Heart left ventricle (tissue), 16 donors: ENCODE results near the gene LYRM4. TPM values are rescaled to one million over a fixed set of nuclear protein-coding genes. Genes with fewer than 3 reads are reported as not detected.

ENCODE experiments used
- ATAC-seq, 4 donors: fragments of 200-7000 bp; cut with Tn5 transposase; one replicate each; pipeline ENCODE4 v1.9.1; 2020 to 2022; ENCODE audit warnings: moderate library complexity in 4 of 4, mild to moderate bottlenecking in 3 of 4, moderate number of reproducible peaks in 1 of 4
- DNase-seq, 5 donors: peaks; one replicate each; pipeline ENCODE4 v3.0.0-alpha.2; 2020
- H3K27ac ChIP-seq, 12 donors: fragments of 200-600 bp; sonication (generic) in 4 of 12; one replicate each; pipeline versions ENCODE4 v1.5.0 to v1.8.0; 2016 to 2022; ENCODE audit warnings: mild to moderate bottlenecking in 2 of 12
- H3K27me3 ChIP-seq, 9 donors: fragments of 200-600 bp; sonication (generic) in 2 of 9; one replicate each; pipeline versions ENCODE4 v1.5.1 to v1.8.0; 2016 to 2022; ENCODE audit warnings: mild to moderate bottlenecking in 3 of 9
- H3K36me3 ChIP-seq, 9 donors: fragments of 200-600 bp; sonication (generic) in 2 of 9; one replicate each; pipeline versions ENCODE4 v1.5.0 to v1.8.0; 2018 to 2022; ENCODE audit warnings: mild to moderate bottlenecking in 2 of 9
- H3K4me1 ChIP-seq, 12 donors: fragments of 200-600 bp; sonication (generic) in 4 of 12; one replicate each; pipeline versions ENCODE4 v1.5.0 to v1.8.0; 2016 to 2022; ENCODE audit warnings: mild to moderate bottlenecking in 3 of 12
- H3K4me3 ChIP-seq, 12 donors: fragments of 200-600 bp; sonication (generic) in 4 of 12; one replicate each; pipeline versions ENCODE4 v1.5.0 to v1.8.0; 2017 to 2022; ENCODE audit warnings: mild to moderate bottlenecking in 9 of 12, moderate library complexity in 4 of 12
- H3K9me3 ChIP-seq, 12 donors: fragments of 200-600 bp; sonication (generic) in 4 of 12; one replicate each; pipeline versions ENCODE4 v1.5.0 to v1.8.0; 2016 to 2022; ENCODE audit warnings: mild to moderate bottlenecking in 1 of 12
- POLR2A ChIP-seq, 2 donors: fragments of 450-650 bp; IDR thresholded peaks; one replicate each; pipeline ENCODE4 v1.6.1; 2017; ENCODE audit warnings: antibody characterized with exemption in 2 of 2, mild to moderate bottlenecking in 2 of 2, moderate library complexity in 2 of 2
- WGBS, 4 donors: extraction: QIAGEN DNeasy Blood & Tissue Kit in 2 of 4; methylation state at CpG; one replicate each; pipeline versions ENCODE4 v1.1.5 to v1.1.7; 2013 to 2018; 5-methylcytosine and 5-hydroxymethylcytosine counted together
- intact Hi-C, 10 donors: fragments of 100-400 bp; cut with DNase I; formaldehyde crosslinking; loops; one replicate each; pipeline versions ENCODE4 v1.11.1 to v1.14.2; 2022
- polyA plus RNA-seq, 2 donors: library from polyadenylated mRNA; stranded (reverse); fragments of 200-250 nt; gene quantifications; one replicate each; pipeline ENCODE4 v1.2.3, GENCODE V29; 2013
- total RNA-seq, 9 donors: library from RNA; depleted of rRNA in 2 of 9; stranded (reverse); fragments of >200 nt in 2 of 9; fragmentation: NEBNext Ultra II Directional in 3 of 9; extraction: Animal tissue kit (Norgen Biotek cat#: 25700) in 3 of 9; gene quantifications; one replicate each; pipeline versions ENCODE4 v1.1.0 to v1.2.4, GENCODE V29; 2016 to 2023
- TF ChIP-seq, protein P1 (sequence below), 12 donors: fragments of 200-600 bp; sonication (generic) in 4 of 12; IDR thresholded peaks; one replicate each; pipeline versions ENCODE4 v1.5.0 to v1.8.0; 2018 to 2022; ENCODE audit warnings: antibody characterized with exemption in 12 of 12, mild to moderate bottlenecking in 5 of 12
- donor health status: ischemic (EF 13 %, LVEDD 7.1; RV severe dilation, severe dysfunction).
- donor health status: healthy with polysubstance abuse.
- donor health status: DM: no; HTN: yes; CAD: no.
- donor health status: DM: no; HTN: no; CAD: no.
- donor health status: ischemic (EF 25% LVEDD 6.9; RV normal size, moderate dysfunction).
- donor health status: ischemic (EF 25% LVEDD 5.7; RV mildly dilated, moderate dysfunction).
- donor health status: healthy.
- donor health status: DM: yes; HTN: yes; CAD: no.
- donor health status: ischemic (EF 35%, LVEDD 5.7; RV mildly dilated, moderate dysfunction).
- donor health status: nonischemic (EF 11% LVEDD 7.7; RV severe dilation, severe dysfunction).
- donor health status: DM: yes; HTN: yes; CAD: no.
- donor health status: PGD.
- donor health status: ischemic (EF 29% LVEDD 5.4; RV normal size, mild dysfunction).
- donor health status: nonischemic (EF 23%, LVEDD 6.1; RV moderate dilation, normal function).

The LYRM4 gene
- total and polyA plus RNA-seq, 11 donors = 18.8 to 39.7 (median 21.3) TPM

DNA sequence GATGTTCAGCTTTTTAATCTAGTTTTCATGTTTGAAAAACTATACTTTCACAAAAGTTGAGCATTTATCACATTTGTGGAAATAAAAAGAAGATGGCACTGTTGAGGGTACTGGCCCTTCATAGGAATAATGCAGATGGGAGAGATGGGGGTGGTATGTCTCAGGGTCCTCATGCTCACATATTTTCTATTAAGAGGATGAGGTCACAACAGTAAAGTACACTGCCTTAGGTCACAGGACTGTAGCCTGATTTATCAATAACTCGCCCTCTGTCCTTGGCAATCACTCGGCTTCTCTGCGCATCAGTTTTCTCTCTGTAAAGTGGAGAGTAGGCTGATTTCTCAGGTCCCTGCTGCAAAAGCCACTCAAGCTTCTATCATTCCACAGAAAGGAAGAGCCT lies 119.7 kb downstream of the LYRM4 start:
- WGBS, 4 donors = 93 to 99% (median 95%) methylated on average over 3 of the region's 3 CpGs
- no peak for ATAC-seq
- no peaks in the 10 kb centered on the region for H3K36me3 ChIP-seq

DNA sequence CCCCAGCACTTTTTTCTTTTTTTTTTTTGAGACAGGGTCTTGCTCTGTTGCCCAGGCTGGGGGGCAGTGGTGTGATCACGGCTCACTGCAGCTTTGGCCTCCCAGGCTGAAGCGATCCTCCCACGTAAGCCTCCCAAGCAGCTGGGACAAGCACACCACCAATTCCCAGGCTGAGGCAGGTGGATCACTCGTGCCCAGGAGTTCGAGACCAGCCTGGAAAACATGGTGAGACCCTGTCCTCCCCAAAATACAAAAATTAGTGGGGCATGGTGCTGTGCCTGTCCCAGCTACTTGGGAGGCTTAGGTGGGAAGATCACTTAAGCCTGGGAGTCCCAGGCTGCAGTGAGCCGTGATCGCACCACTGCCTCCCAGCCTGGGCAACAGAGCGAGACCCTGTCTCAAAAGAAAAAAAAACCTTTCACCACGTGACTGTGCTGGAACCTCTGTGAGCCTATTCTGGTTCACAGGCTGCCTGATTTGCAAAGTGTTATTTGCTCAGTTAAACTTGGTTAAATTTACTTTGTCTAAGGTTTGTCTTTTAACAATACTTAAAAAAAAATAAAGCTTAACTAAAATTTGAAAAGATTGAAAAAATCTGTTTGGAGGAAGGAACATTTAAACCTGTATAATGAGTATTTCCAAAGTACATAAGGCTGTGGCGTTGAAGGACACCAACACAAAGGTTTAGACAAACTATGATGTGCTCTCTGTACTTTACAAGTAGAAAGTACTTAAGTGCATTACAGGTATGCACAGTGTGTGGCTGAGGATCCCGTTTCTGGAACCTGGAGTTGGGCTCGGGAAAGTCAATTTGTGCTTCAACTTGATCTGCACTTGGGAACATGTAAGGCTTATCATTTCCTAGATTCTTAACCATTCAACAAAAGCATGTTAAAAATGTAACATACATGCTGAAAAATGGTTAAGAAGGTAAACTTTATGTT lies 120.7 kb downstream of the LYRM4 start:
- H3K9me3 ChIP-seq = no peaks in the 10 kb centered on the region
- H3K27me3 ChIP-seq = no peaks in the 10 kb centered on the region
- H3K4me1 ChIP-seq = peaks cover 0 to 7% (median 0%) of the 10 kb centered on the region in 12 donors
- H3K36me3 ChIP-seq = no peaks in the 10 kb centered on the region
- no peak for ATAC-seq
- H3K27ac ChIP-seq = no peak overlapping the region
- H3K4me3 ChIP-seq = no peak overlapping the region
- TF ChIP-seq, protein P1, sequence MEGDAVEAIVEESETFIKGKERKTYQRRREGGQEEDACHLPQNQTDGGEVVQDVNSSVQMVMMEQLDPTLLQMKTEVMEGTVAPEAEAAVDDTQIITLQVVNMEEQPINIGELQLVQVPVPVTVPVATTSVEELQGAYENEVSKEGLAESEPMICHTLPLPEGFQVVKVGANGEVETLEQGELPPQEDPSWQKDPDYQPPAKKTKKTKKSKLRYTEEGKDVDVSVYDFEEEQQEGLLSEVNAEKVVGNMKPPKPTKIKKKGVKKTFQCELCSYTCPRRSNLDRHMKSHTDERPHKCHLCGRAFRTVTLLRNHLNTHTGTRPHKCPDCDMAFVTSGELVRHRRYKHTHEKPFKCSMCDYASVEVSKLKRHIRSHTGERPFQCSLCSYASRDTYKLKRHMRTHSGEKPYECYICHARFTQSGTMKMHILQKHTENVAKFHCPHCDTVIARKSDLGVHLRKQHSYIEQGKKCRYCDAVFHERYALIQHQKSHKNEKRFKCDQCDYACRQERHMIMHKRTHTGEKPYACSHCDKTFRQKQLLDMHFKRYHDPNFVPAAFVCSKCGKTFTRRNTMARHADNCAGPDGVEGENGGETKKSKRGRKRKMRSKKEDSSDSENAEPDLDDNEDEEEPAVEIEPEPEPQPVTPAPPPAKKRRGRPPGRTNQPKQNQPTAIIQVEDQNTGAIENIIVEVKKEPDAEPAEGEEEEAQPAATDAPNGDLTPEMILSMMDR (IDR thresholded peaks at IDR 0.05) = no peak
- TF ChIP-seq POLR2A (IDR thresholded peaks at IDR 0.05) = no peak
- intact Hi-C loops = loop anchor here in 9 of 10 donors (2.0 to 10.0 kb wide), 16 partner anchors 72 to 1407 kb away; partner anchors contain the start of genes FARS2 (in 2 of the 9) and LYRM4 (in 2 of the 9)
- WGBS, 4 donors = 91 to 95% (median 92%) methylated on average over 12 of the region's 12 CpGs
- DNase-seq = no peak

More for the DNA sequence above, 119.7 kb downstream of the LYRM4 start:
- Histone ChIP-seq H3K27ac (no peak overlapping the region), H3K27me3 (no peaks in the 10 kb centered on the region), H3K4me3 (no peak overlapping the region), H3K9me3 (no peaks in the 10 kb centered on the region), H3K4me1 (peaks cover 0 to 7% (median 0%) of the 10 kb centered on the region in 12 donors)
- intact Hi-C loops = loop anchor here in 9 of 10 donors (2.0 to 10.0 kb wide), 16 partner anchors 71 to 1406 kb away; partner anchors contain the start of genes FARS2 (in 2 of the 9) and LYRM4 (in 2 of the 9)
- no peak for DNase-seq
- TF ChIP-seq POLR2A (IDR thresholded peaks at IDR 0.05) = no peak
- TF ChIP-seq, protein P1 (IDR thresholded peaks at IDR 0.05) = no peak

DNA sequence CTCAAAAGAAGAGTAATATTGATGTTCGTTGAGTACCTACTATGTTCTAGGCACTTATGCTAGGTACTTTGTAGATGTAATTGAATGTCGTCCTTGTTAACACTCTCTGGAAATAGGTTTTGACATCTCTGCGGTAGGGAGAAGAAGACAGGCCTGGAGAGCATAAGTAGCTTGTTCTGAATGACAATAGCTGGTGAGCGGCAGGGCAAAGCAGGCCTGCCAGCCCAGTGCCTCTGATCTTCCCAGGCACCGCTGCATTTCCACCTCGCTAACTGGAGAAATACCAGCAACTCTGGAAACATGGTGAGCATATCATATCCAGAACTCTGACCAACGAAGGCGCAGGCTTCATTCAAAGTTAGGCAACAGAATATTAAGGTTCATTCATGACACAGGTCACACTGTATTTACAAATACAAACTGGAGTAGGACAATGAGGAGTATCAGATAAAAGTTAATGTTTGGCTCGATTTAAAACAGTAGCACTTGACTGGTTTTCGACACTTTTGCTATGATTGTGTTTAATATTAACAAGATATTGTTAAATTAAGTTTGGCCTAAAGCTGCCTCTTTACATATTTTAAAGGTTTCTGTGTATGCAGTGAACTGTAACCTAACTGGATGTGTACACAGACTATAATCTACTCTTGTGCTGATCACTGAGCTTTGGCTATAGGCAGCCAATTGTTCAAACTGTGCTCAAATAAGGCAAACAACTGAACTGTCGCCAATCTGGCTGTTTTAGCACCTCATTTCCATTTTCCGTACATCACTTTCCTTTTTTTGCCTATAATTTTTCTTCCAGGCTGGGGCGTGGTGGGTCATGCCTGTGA lies 121.5 kb downstream of the LYRM4 start:
- Histone ChIP-seq H3K36me3 (no peaks in the 10 kb centered on the region), H3K9me3 (no peaks in the 10 kb centered on the region), H3K4me1 (peaks cover 0 to 7% (median 0%) of the 10 kb centered on the region in 12 donors), H3K27ac (no peak overlapping the region), H3K4me3 (no peak overlapping the region), H3K27me3 (no peaks in the 10 kb centered on the region)
- ATAC-seq (no peak), DNase-seq (no peak)
- intact Hi-C loops = no loop called here
- TF ChIP-seq, protein P1 (IDR thresholded peaks at IDR 0.05) = no peak
- no peak for TF ChIP-seq POLR2A (IDR thresholded peaks at IDR 0.05)
- 80 to 86% (median 83%) methylated on average over 13 of the region's 13 CpGs for WGBS, 4 donors
